ENCODE data around the gene C11orf87. TPM values are rescaled to one million over a fixed set of nuclear protein-coding genes. Genes with fewer than 3 reads are reported as not detected.
A peak's percentile ranks its signal among the peaks of the same experiment; 100 is the strongest.

The C11orf87 gene
- polyA plus RNA-seq, 3 donors, result not detected

GRCh38 chr11:109378034-109378433 is 44.0 kb upstream of the C11orf87 start:
- no peak overlapping the region for H3K4me2 ChIP-seq (replicated peaks; ENCODE audit: extremely low read depth, low read length, poor library complexity, severe bottlenecking)
- H3K36me3 Mint-ChIP-seq, result no peaks in the 10 kb centered on the region
- no peak overlapping the region for H3K9ac ChIP-seq (ENCODE audit: insufficient read depth, low read length, poor library complexity, severe bottlenecking)
- peaks cover 0 to 5% (median 4%) of the 10 kb centered on the region in 3 donors for H3K27me3 Mint-ChIP-seq (ENCODE audit: low read depth in 3 of 3)
- intact Hi-C loops (cut with micrococcal nuclease), result no loop called here
- H3K4me3 Mint-ChIP-seq, result no peak overlapping the region
- no peak overlapping the region for H3K4me3 ChIP-seq (replicated peaks in 1 of 3; ENCODE audit: low read depth in 2 of 3, low read length in 3 of 3)
- no peaks in the 10 kb centered on the region for H3K79me2 ChIP-seq (ENCODE audit: insufficient read depth, low read length)
- no peak for DNase-seq
- TF ChIP-seq CTCF (IDR thresholded peaks at IDR 0.05), result no peak
- no peak overlapping the region for H2AFZ ChIP-seq (ENCODE audit: insufficient read depth, low read depth, low read length, poor library complexity, severe bottlenecking)
- H3K27me3 ChIP-seq (ENCODE audit: control insufficient read depth in 2 of 2, insufficient read depth in 2 of 2, low read length in 2 of 2), result no peaks in the 10 kb centered on the region
- H3K36me3 ChIP-seq (replicated peaks in 1 of 2; ENCODE audit: control insufficient read depth in 1 of 2, insufficient read depth in 2 of 2, low read length in 2 of 2), result no peaks in the 10 kb centered on the region
- H3K27ac Mint-ChIP-seq, result peak overlapping the region in 1 of 7 donors; percentile 3
- no peaks in the 10 kb centered on the region for H4K20me1 ChIP-seq (ENCODE audit: insufficient read depth, low read length)
- H3K4me1 ChIP-seq (ENCODE audit: control insufficient read depth in 1 of 2, insufficient read depth in 2 of 2, low read length in 2 of 2), result no peaks in the 10 kb centered on the region
- H3K4me1 Mint-ChIP-seq, result no peaks in the 10 kb centered on the region
- H3K9me3 Mint-ChIP-seq, result peaks cover 0 to 8% (median 5%) of the 10 kb centered on the region in 7 donors
- H3K9me3 ChIP-seq (replicated peaks in 1 of 2; ENCODE audit: control insufficient read depth in 1 of 2, insufficient read depth in 1 of 2, low read length in 2 of 2), result peaks cover 0 to 3% of the 10 kb centered on the region in 2 donors
- H3K27ac ChIP-seq (ENCODE audit: low read depth in 1 of 2, low read length in 2 of 2), result no peak overlapping the region

GRCh38 chr11:109383306-109383705 is 38.7 kb upstream of the C11orf87 start:
- Histone ChIP-seq H3K27ac (ENCODE audit: low read depth in 1 of 2, low read length in 2 of 2) (no peak overlapping the region), H3K27me3 (ENCODE audit: control insufficient read depth in 2 of 2, insufficient read depth in 2 of 2, low read length in 2 of 2) (no peaks in the 10 kb centered on the region), H3K4me2 (replicated peaks; ENCODE audit: extremely low read depth, low read length, poor library complexity, severe bottlenecking) (no peak overlapping the region), H4K20me1 (ENCODE audit: insufficient read depth, low read length) (no peaks in the 10 kb centered on the region), H3K4me1 (ENCODE audit: control insufficient read depth in 1 of 2, insufficient read depth in 2 of 2, low read length in 2 of 2) (no peaks in the 10 kb centered on the region), H3K79me2 (ENCODE audit: insufficient read depth, low read length) (no peaks in the 10 kb centered on the region), H3K9ac (ENCODE audit: insufficient read depth, low read length, poor library complexity, severe bottlenecking) (no peak overlapping the region), H3K4me3 (replicated peaks in 1 of 3; ENCODE audit: low read depth in 2 of 3, low read length in 3 of 3) (no peak overlapping the region), H3K36me3 (replicated peaks in 1 of 2; ENCODE audit: control insufficient read depth in 1 of 2, insufficient read depth in 2 of 2, low read length in 2 of 2) (no peaks in the 10 kb centered on the region), H2AFZ (ENCODE audit: insufficient read depth, low read depth, low read length, poor library complexity, severe bottlenecking) (no peak overlapping the region), H3K9me3 (replicated peaks in 1 of 2; ENCODE audit: control insufficient read depth in 1 of 2, insufficient read depth in 1 of 2, low read length in 2 of 2) (peaks cover 0 to 3% of the 10 kb centered on the region in 2 donors)
- WGBS (ENCODE audit: insufficient coverage), result no CpG with 5 or more reads among the region's 1 CpG
- Mint-ChIP-seq H3K9me3 (peaks cover 0 to 10% (median 5%) of the 10 kb centered on the region in 7 donors), H3K27me3 (ENCODE audit: low read depth in 3 of 3) (no peaks in the 10 kb centered on the region), H3K27ac (no peak overlapping the region), H3K4me1 (no peaks in the 10 kb centered on the region), H3K4me3 (no peak overlapping the region), H3K36me3 (no peaks in the 10 kb centered on the region)
- intact Hi-C loops (cut with micrococcal nuclease), result no loop called here
- no peak for TF ChIP-seq CTCF (IDR thresholded peaks at IDR 0.05)
- no peak for DNase-seq

Measured in CD14-positive monocyte (primary cell).